Mesenchymal stem cell (in vitro differentiated cells and primary cell): ENCODE data around the gene FRMD4A.

Source experiments
- DNase-seq: peaks from one replicate; pipeline ENCODE4 v3.0.0-alpha.2; 2013
- H2AFZ ChIP-seq: one replicate; pipeline ENCODE4 v1.6.1; 2013; ENCODE audit warnings: low read depth, mild to moderate bottlenecking, control low read depth, inconsistent platforms, low read length, moderate library complexity
- H2AK5ac ChIP-seq: 2 replicates; pipeline ENCODE4 v1.6.1; 2013; ENCODE audit warnings: low read length, moderate library complexity, mild to moderate bottlenecking, inconsistent platforms; ENCODE audit not compliant: severe bottlenecking
- H2BK120ac ChIP-seq: one replicate; pipeline ENCODE4 v1.6.1; 2013; ENCODE audit warnings: low read depth, mild to moderate bottlenecking, inconsistent platforms, low read length, moderate library complexity
- H2BK12ac ChIP-seq, 2 experiments: one replicate each; pipeline ENCODE4 v1.6.1; 2013; ENCODE audit warnings: inconsistent platforms in 2 of 2, low read length in 2 of 2, mild to moderate bottlenecking in 2 of 2, moderate library complexity in 2 of 2, control low read depth in 1 of 2
- H2BK15ac ChIP-seq: one replicate; pipeline ENCODE4 v1.6.1; 2013; ENCODE audit warnings: mild to moderate bottlenecking, low read depth, inconsistent platforms; ENCODE audit not compliant: poor library complexity, severe bottlenecking
- H2BK5ac ChIP-seq: 2 replicates; pipeline ENCODE4 v1.6.1; 2013; ENCODE audit warnings: low read depth, mild to moderate bottlenecking, low read length, control low read depth, inconsistent platforms; ENCODE audit not compliant: poor library complexity, severe bottlenecking
- H3K14ac ChIP-seq, 2 experiments: one replicate each; pipeline ENCODE4 v1.6.1; 2013; ENCODE audit warnings: inconsistent platforms in 2 of 2, low read length in 2 of 2, control low read depth in 1 of 2, mild to moderate bottlenecking in 1 of 2, moderate library complexity in 1 of 2
- H3K18ac ChIP-seq, 2 experiments: one replicate each; pipeline ENCODE4 v1.6.1; 2013; ENCODE audit warnings: inconsistent platforms in 2 of 2, low read length in 2 of 2, control low read depth in 1 of 2, low read depth in 1 of 2, mild to moderate bottlenecking in 1 of 2
- H3K23ac ChIP-seq, 2 experiments: one replicate each; pipeline ENCODE4 v1.6.1; 2013; ENCODE audit warnings: inconsistent platforms in 2 of 2, low read length in 2 of 2, mild to moderate bottlenecking in 2 of 2, moderate library complexity in 2 of 2, control low read depth in 1 of 2
- H3K27ac ChIP-seq: 2 replicates; pipeline ENCODE4 v1.5.1; 2013; ENCODE audit warnings: mild to moderate bottlenecking, moderate library complexity, low read length, control low read depth, inconsistent platforms; ENCODE audit not compliant: poor library complexity, severe bottlenecking
- H3K27me3 ChIP-seq, 2 experiments: 2 replicates each; pipeline versions ENCODE4 v1.6.1 to v1.7.0; 2013; ENCODE audit warnings: low read length in 2 of 2, mild to moderate bottlenecking in 2 of 2, moderate library complexity in 2 of 2, control low read depth in 1 of 2, inconsistent platforms in 1 of 2; ENCODE audit not compliant: control insufficient read depth in 1 of 2, insufficient read depth in 1 of 2
- H3K36me3 ChIP-seq, 2 experiments: 2 replicates each; pipeline versions ENCODE4 v1.6.1 to v1.7.0; 2013; ENCODE audit warnings: low read length in 2 of 2, control low read depth in 1 of 2, inconsistent platforms in 1 of 2, low read depth in 1 of 2, mild to moderate bottlenecking in 1 of 2; ENCODE audit not compliant: insufficient read depth in 2 of 2, control insufficient read depth in 1 of 2
- H3K4ac ChIP-seq, 2 experiments: one replicate each; pipeline ENCODE4 v1.6.1; 2013; ENCODE audit warnings: inconsistent platforms in 2 of 2, low read length in 2 of 2, mild to moderate bottlenecking in 2 of 2, moderate library complexity in 2 of 2, control low read depth in 1 of 2, low read depth in 1 of 2
- H3K4me1 ChIP-seq: 2 replicates; pipeline ENCODE4 v1.6.1; 2013; ENCODE audit warnings: low read depth, low read length, control low read depth; ENCODE audit not compliant: control insufficient read depth, insufficient read depth
- H3K4me2 ChIP-seq: 2 replicates; pipeline ENCODE4 v1.6.1; 2013; ENCODE audit warnings: low read length, mild to moderate bottlenecking, inconsistent platforms; ENCODE audit not compliant: poor library complexity, severe bottlenecking
- H3K4me3 ChIP-seq, 2 experiments: 2 replicates each; pipeline versions ENCODE4 v1.5.1 to v1.7.0; 2013; ENCODE audit warnings: low read length in 2 of 2, mild to moderate bottlenecking in 2 of 2, control low read depth in 1 of 2, low read depth in 1 of 2; ENCODE audit not compliant: insufficient read depth in 1 of 2
- H3K79me1 ChIP-seq: replicated peaks from 2 replicates; pipeline ENCODE4 v1.6.1; 2013; ENCODE audit warnings: mild to moderate bottlenecking, control low read depth, low read length, inconsistent platforms; ENCODE audit not compliant: poor library complexity, severe bottlenecking
- H3K9ac ChIP-seq: 2 replicates; pipeline ENCODE4 v1.7.0; 2013; ENCODE audit warnings: mild to moderate bottlenecking, low read length, moderate library complexity
- H3K9me3 ChIP-seq: 2 replicates; pipeline ENCODE4 v1.7.0; 2013; ENCODE audit warnings: mild to moderate bottlenecking, low read length; ENCODE audit not compliant: control insufficient read depth
- H4K8ac ChIP-seq: one replicate; pipeline ENCODE4 v1.6.1; 2013; ENCODE audit warnings: inconsistent platforms, mild to moderate bottlenecking, low read length, moderate library complexity
- H4K91ac ChIP-seq: one replicate; pipeline ENCODE4 v1.6.1; 2013; ENCODE audit warnings: mild to moderate bottlenecking, low read length, inconsistent platforms
- WGBS: methylation state at CpG from one replicate; pipeline ENCODE4 v1.1.7; 2013; ENCODE audit warnings: mixed read lengths; 5-methylcytosine and 5-hydroxymethylcytosine counted together

The FRMD4A gene

DNA sequence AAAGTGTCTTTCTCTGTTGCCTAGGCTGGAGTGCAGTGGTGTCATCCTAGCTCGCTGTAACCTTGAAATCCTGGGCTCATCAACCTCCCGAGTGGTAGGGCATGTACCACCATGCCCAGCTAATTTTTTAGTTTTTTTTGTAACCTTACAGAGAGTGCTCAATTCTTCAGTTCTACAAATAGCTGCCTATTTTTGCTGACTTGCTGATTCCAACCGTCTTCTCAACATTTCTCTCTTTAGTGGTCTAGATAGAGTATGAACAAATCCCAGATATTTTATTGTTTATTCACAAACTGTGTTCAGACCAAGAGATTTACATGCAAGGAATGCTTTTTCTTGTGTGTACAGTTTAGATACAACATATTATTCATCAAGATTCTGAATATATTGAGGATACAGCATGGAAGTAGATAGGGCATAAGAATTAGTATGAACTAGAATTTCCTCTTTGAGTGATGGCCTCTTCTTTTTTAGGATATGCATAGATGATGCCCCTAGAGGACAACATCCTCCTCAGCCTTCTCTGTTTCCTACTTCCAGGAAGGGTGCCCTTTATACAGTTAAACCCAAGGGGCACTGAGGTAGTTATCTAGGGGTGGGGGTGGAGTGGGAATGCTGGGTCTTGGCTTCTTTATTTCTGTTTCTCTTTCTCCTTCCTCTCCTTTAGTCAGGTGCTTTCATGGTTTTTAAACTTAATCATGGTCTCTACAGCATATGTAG is 717.9 kb downstream of the FRMD4A start:
- H3K27me3 ChIP-seq = no peaks in the 10 kb centered on the region
- no peak overlapping the region for H2BK120ac ChIP-seq
- no peaks in the 10 kb centered on the region for H3K9me3 ChIP-seq
- WGBS = 88% methylated on average over 2 of the region's 3 CpGs
- H2BK5ac ChIP-seq = no peak overlapping the region
- H2AK5ac ChIP-seq = peak overlapping the region; percentile 35
- H3K79me1 ChIP-seq = peaks cover 9% of the 10 kb centered on the region
- H3K36me3 ChIP-seq = peaks cover 7 to 89% of the 10 kb centered on the region in 2 experiments
- no peak overlapping the region for H4K91ac ChIP-seq
- no peak for DNase-seq
- H3K4me1 ChIP-seq = peaks cover 8% of the 10 kb centered on the region
- H4K8ac ChIP-seq = no peak overlapping the region
- no peak overlapping the region for H3K4me3 ChIP-seq
- H3K4me2 ChIP-seq = no peak overlapping the region
- H2BK15ac ChIP-seq = no peak overlapping the region
- no peak overlapping the region for H3K14ac ChIP-seq
- H3K18ac ChIP-seq = no peak overlapping the region
- H2AFZ ChIP-seq = no peak overlapping the region
- no peak overlapping the region for H3K4ac ChIP-seq
- H3K23ac ChIP-seq = no peak overlapping the region
- H3K27ac ChIP-seq = no peak overlapping the region
- H3K9ac ChIP-seq = no peak overlapping the region
- H2BK12ac ChIP-seq = no peak overlapping the region

DNA sequence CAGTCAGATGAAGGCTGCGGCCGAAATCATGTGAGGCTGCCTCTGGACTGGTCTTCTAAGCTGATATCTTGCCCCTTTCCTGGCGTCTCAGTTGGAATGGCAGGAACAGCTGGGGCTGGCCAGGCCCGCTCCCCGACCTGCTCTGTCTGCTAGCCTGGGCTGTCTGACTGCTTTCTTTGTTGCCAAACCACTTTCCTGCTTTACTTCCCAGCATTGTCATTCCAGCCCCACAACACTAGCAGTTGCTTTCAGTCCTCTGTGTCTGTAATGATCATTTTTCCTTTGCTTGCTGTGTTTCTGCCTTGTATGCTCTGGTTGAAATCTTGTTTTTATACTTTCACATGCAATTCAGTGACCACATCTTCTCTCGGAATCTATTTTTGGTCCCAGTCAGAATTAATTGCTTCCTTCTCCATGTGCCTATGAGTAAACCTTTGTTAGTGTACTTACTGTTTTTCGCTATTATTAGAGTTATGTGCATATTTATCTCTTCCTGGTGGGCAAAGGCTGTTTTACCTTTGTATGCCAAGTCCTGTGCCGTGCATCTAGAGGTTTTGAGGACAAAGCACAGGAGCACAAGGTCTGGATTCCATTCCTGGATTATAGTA is 722.4 kb downstream of the FRMD4A start:
- H3K18ac ChIP-seq = no peak overlapping the region
- no peak overlapping the region for H3K9ac ChIP-seq
- no peak overlapping the region for H3K27ac ChIP-seq
- H2BK5ac ChIP-seq = no peak overlapping the region
- H3K4me3 ChIP-seq = no peak overlapping the region
- H3K9me3 ChIP-seq = no peaks in the 10 kb centered on the region
- H3K23ac ChIP-seq = no peak overlapping the region
- no peak overlapping the region for H4K8ac ChIP-seq
- H3K4me1 ChIP-seq = no peaks in the 10 kb centered on the region
- no peak overlapping the region for H3K4ac ChIP-seq
- no peak overlapping the region for H3K14ac ChIP-seq
- H2BK15ac ChIP-seq = no peak overlapping the region
- peaks cover 8% of the 10 kb centered on the region for H3K79me1 ChIP-seq
- no peak overlapping the region for H3K4me2 ChIP-seq
- DNase-seq = no peak
- peaks cover 11 to 82% of the 10 kb centered on the region in 2 experiments for H3K36me3 ChIP-seq
- no peak overlapping the region for H2BK12ac ChIP-seq
- no peak overlapping the region for H4K91ac ChIP-seq
- H3K27me3 ChIP-seq = no peaks in the 10 kb centered on the region
- WGBS = 95% methylated on average over 7 of the region's 8 CpGs
- no peak overlapping the region for H2BK120ac ChIP-seq
- no peak overlapping the region for H2AK5ac ChIP-seq
- H2AFZ ChIP-seq = no peak overlapping the region

DNA sequence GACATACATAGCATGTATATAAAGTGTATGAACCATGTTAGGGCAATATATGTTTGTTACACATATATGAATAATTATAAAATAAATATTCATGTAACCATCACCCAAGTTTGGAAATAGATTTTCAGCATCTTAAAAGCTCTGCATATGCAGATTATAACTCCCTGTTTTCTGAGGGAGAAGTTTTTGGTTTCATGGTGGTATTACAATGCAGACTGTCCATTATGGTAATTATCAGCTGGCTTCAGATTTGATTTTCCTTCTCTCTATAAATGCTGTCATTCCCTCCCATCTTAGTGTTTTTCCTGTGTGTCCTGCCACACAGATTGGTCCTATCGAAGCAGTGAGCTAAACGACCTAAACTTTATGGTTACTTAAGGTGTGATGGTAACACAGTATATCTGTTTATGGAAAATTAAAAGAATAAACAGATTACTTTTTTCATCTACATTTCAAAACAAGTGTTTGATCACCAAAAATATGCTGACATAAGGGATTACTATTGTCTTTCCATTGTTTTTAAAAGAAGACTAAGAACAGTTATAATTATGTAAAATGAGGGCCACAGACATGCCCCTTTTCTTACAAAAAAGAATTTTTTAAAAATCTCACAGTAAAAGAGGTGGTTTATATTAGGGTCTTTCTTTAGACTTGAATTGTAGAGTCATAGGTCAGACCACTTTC is 726.2 kb downstream of the FRMD4A start:
- H3K23ac ChIP-seq = no peak overlapping the region
- no peak overlapping the region for H2BK15ac ChIP-seq
- no CpG with 5 or more reads among the region's 2 CpGs for WGBS

DNA sequence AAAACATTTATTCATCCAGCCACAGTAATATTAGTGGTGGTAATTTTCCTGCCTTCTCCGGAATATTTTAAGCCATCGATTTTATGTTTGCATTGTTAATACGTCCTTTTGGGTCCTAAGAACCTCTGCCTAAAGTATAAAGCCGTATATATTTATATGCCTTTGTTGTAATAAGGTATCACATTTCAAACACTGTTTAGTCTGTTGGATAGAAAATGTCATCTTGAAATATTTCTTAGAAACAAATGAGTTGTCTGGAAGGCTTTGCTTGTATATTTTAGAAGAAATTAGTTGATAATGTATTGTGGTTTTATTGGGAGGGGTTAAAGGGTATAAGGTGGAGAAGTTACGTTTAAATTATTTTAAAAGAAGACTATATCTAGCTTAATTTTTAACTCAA is 732.8 kb downstream of the FRMD4A start:
- no peak overlapping the region for H3K4ac ChIP-seq
- no peak overlapping the region for H4K8ac ChIP-seq
- H4K91ac ChIP-seq = no peak overlapping the region
- H2BK5ac ChIP-seq = no peak overlapping the region
- no peak overlapping the region for H2BK15ac ChIP-seq
- no peak for DNase-seq
- H3K18ac ChIP-seq = no peak overlapping the region
- no peak overlapping the region for H3K9ac ChIP-seq
- peaks cover 18% of the 10 kb centered on the region for H3K79me1 ChIP-seq
- no peak overlapping the region for H3K14ac ChIP-seq
- H3K27me3 ChIP-seq = no peaks in the 10 kb centered on the region
- no peak overlapping the region for H2AK5ac ChIP-seq
- H2BK120ac ChIP-seq = no peak overlapping the region
- H3K4me3 ChIP-seq = no peak overlapping the region
- no peak overlapping the region for H3K4me2 ChIP-seq
- H3K9me3 ChIP-seq = no peaks in the 10 kb centered on the region
- H2BK12ac ChIP-seq = no peak overlapping the region
- H3K27ac ChIP-seq = no peak overlapping the region
- no peak overlapping the region for H3K23ac ChIP-seq
- 40% methylated on average over 1 of the region's 5 CpGs for WGBS
- no peaks in the 10 kb centered on the region for H3K4me1 ChIP-seq
- peaks cover 0 to 30% of the 10 kb centered on the region in 2 experiments for H3K36me3 ChIP-seq
- no peak overlapping the region for H2AFZ ChIP-seq

More for the DNA sequence above, 726.2 kb downstream of the FRMD4A start:
- Histone ChIP-seq H3K18ac (no peak overlapping the region), H4K91ac (no peak overlapping the region), H3K79me1 (peaks cover 6% of the 10 kb centered on the region), H2BK12ac (no peak overlapping the region), H2AK5ac (no peak overlapping the region), H3K9me3 (no peaks in the 10 kb centered on the region), H3K36me3 (peaks cover 6 to 75% of the 10 kb centered on the region in 2 experiments), H2BK120ac (no peak overlapping the region), H2AFZ (no peak overlapping the region), H3K27ac (no peak overlapping the region), H3K9ac (no peak overlapping the region), H4K8ac (no peak overlapping the region), H3K4me3 (no peak overlapping the region), H3K4me2 (no peak overlapping the region), H3K14ac (no peak overlapping the region), H3K4me1 (no peaks in the 10 kb centered on the region), H2BK5ac (no peak overlapping the region), H3K4ac (no peak overlapping the region), H3K27me3 (no peaks in the 10 kb centered on the region)
- no peak for DNase-seq
